Measurements from ENCODE around the gene MS4A5.

DNA sequence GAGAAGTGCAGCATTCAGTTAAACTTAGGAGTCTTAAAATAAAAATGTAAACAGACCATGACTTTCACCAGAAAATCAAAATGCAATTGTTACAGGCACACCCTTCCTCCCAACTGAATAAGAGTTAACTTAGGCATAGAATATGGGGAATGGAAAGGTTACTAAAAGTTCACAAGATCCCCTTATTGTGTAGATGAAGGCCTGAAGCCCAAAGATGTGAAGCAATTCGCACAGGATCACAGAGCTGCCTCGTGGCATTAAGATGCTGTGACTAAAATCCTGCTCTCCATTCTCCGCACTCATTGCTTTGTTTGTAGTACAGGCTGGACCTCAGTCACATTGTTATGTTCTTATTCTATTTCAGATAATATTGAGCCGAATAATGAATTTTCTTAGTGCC, 4.0 kb downstream of the MS4A5 start:
- no peak for TF ChIP-seq EZH2 (IDR thresholded peaks at IDR 0.05; ENCODE audit: borderline replicate concordance, insufficient read depth, low read length, poor library complexity, severe bottlenecking)
- no peak for TF ChIP-seq RAD21 (conservative IDR thresholded peaks at IDR 0.05)
- TF ChIP-seq, protein P1, sequence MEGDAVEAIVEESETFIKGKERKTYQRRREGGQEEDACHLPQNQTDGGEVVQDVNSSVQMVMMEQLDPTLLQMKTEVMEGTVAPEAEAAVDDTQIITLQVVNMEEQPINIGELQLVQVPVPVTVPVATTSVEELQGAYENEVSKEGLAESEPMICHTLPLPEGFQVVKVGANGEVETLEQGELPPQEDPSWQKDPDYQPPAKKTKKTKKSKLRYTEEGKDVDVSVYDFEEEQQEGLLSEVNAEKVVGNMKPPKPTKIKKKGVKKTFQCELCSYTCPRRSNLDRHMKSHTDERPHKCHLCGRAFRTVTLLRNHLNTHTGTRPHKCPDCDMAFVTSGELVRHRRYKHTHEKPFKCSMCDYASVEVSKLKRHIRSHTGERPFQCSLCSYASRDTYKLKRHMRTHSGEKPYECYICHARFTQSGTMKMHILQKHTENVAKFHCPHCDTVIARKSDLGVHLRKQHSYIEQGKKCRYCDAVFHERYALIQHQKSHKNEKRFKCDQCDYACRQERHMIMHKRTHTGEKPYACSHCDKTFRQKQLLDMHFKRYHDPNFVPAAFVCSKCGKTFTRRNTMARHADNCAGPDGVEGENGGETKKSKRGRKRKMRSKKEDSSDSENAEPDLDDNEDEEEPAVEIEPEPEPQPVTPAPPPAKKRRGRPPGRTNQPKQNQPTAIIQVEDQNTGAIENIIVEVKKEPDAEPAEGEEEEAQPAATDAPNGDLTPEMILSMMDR (IDR thresholded peaks at IDR 0.05; ENCODE audit: poor library complexity, severe bottlenecking): no peak
- no peak for TF ChIP-seq POLR2AphosphoS5 (IDR thresholded peaks at IDR 0.05)
- TF ChIP-seq SMC3 (conservative IDR thresholded peaks at IDR 0.05; ENCODE audit: poor library complexity): no peak
